ENCODE measurements around the gene OR1L6. TPM values are rescaled to one million over a fixed set of nuclear protein-coding genes. Genes with fewer than 3 reads are reported as not detected.

Gene OR1L6
- total RNA-seq, 2 experiments from 2014 or later, result not detected

- POLR2A ChIA-PET, result no interaction called here
- H3K27me3 Mint-ChIP-seq, result no peaks in the 10 kb centered on the region
- intact Hi-C loops (cut with DNase I, micrococcal nuclease), result no loop called here
- CTCF ChIA-PET, result no interaction called here
- no peaks in the 10 kb centered on the region for H3K4me1 ChIP-seq (ENCODE audit: insufficient read depth, low read length)
- no peaks in the 10 kb centered on the region for H3K36me3 ChIP-seq (ENCODE audit: insufficient read depth, low read length)
- H3K4me3 Mint-ChIP-seq, result no peak overlapping the region
- H3K27ac Mint-ChIP-seq, result no peak overlapping the region
- H3K4me3 ChIP-seq (ENCODE audit: low read length), result no peak overlapping the region
- DNase-seq (no peak), ATAC-seq (ENCODE audit: poor library complexity) (no peak)
- peaks cover 25% of the 10 kb centered on the region for H3K9me3 Mint-ChIP-seq
- peaks cover 4 to 20% of the 10 kb centered on the region in 2 experiments for H3K9me3 ChIP-seq (ENCODE audit: control insufficient read depth in 1 of 2, insufficient read depth in 1 of 2, low read length in 2 of 2)
- peaks cover 9% of the 10 kb centered on the region for H3K36me3 Mint-ChIP-seq (ENCODE audit: low read depth)
- H3K27ac ChIP-seq (ENCODE audit: low read depth in 1 of 2, low read length in 2 of 2), result no peak overlapping the region
- no peaks in the 10 kb centered on the region for H3K27me3 ChIP-seq (ENCODE audit: control insufficient read depth in 1 of 2, insufficient read depth in 2 of 2, low read length in 2 of 2)
- no peak for TF ChIP-seq CTCF (IDR thresholded peaks at IDR 0.05)
- no peaks in the 10 kb centered on the region for H3K4me1 Mint-ChIP-seq (ENCODE audit: low read depth)
Measured at GRCh38 chr9:122719218-122719617, 22.9 kb upstream of the OR1L6 start.

GRCh38 chr9:122723690-122724089 lies 18.4 kb upstream of the OR1L6 start, which contains the start of gene OR1L4:
Gene OR1L4, plus strand, starts transcription at chr9:122723990. Its CDS starts 0 bp downstream, at chr9:122723990.
- Mint-ChIP-seq H3K9me3 (peaks cover 19% of the 10 kb centered on the region), H3K27ac (no peak within 1 kb of the TSS), H3K27me3 (no peaks in the 10 kb centered on the region), H3K4me3 (no peak within 1 kb of the TSS), H3K36me3 (ENCODE audit: low read depth) (peaks cover 31% of the 10 kb centered on the region), H3K4me1 (ENCODE audit: low read depth) (no peaks in the 10 kb centered on the region)
- Histone ChIP-seq H3K36me3 (ENCODE audit: insufficient read depth, low read length) (no peaks in the 10 kb centered on the region), H3K4me1 (ENCODE audit: insufficient read depth, low read length) (no peaks in the 10 kb centered on the region), H3K4me3 (ENCODE audit: low read length) (no peak within 1 kb of the TSS), H3K27me3 (ENCODE audit: control insufficient read depth in 1 of 2, insufficient read depth in 2 of 2, low read length in 2 of 2) (no peaks in the 10 kb centered on the region), H3K27ac (ENCODE audit: low read depth in 1 of 2, low read length in 2 of 2) (no peak within 1 kb of the TSS), H3K9me3 (ENCODE audit: control insufficient read depth in 1 of 2, insufficient read depth in 1 of 2, low read length in 2 of 2) (peaks cover 12 to 42% of the 10 kb centered on the region in 2 experiments)
- intact Hi-C loops (cut with DNase I, micrococcal nuclease), result no loop called here
- ATAC-seq (ENCODE audit: poor library complexity) (no peak), DNase-seq (no peak)
- TF ChIP-seq CTCF (IDR thresholded peaks at IDR 0.05), result no peak
- POLR2A ChIA-PET, result no interaction called here
- CTCF ChIA-PET, result no interaction called here

- TF ChIP-seq CTCF (IDR thresholded peaks at IDR 0.05), result no peak
- no peaks in the 10 kb centered on the region for H3K4me1 Mint-ChIP-seq (ENCODE audit: low read depth)
- H3K9me3 Mint-ChIP-seq, result peaks cover 26% of the 10 kb centered on the region
- H3K27ac Mint-ChIP-seq, result no peak overlapping the region
- peaks cover 20% of the 10 kb centered on the region for H3K36me3 Mint-ChIP-seq (ENCODE audit: low read depth)
- intact Hi-C loops (cut with DNase I, micrococcal nuclease), result no loop called here
- ChIA-PET POLR2A (no interaction called here), CTCF (no interaction called here)
- H3K4me1 ChIP-seq (ENCODE audit: insufficient read depth, low read length), result no peaks in the 10 kb centered on the region
- H3K27me3 ChIP-seq (ENCODE audit: control insufficient read depth in 1 of 2, insufficient read depth in 2 of 2, low read length in 2 of 2), result no peaks in the 10 kb centered on the region
- peaks cover 6 to 10% of the 10 kb centered on the region in 2 experiments for H3K9me3 ChIP-seq (ENCODE audit: control insufficient read depth in 1 of 2, insufficient read depth in 1 of 2, low read length in 2 of 2)
- no peaks in the 10 kb centered on the region for H3K36me3 ChIP-seq (ENCODE audit: insufficient read depth, low read length)
- no peak overlapping the region for H3K4me3 ChIP-seq (ENCODE audit: low read length)
- no peak overlapping the region for H3K27ac ChIP-seq (ENCODE audit: low read depth in 1 of 2, low read length in 2 of 2)
- peaks cover 6% of the 10 kb centered on the region for H3K27me3 Mint-ChIP-seq
- ATAC-seq (ENCODE audit: poor library complexity), result no peak
- no peak for DNase-seq
- no peak overlapping the region for H3K4me3 Mint-ChIP-seq
Measured at GRCh38 chr9:122754825-122755224, 12.7 kb downstream of the OR1L6 start.

Measured in CD4-positive, alpha-beta T cell (primary cell).